SU-DHL-6 (cell line): Measurements from ENCODE around the gene FLYWCH1.

Experiments
- H2AFZ ChIP-seq: fragments of 200-600 bp; sonication (generic); 2 replicates; pipeline ENCODE4 v1.6.1; 2014; ENCODE audit warnings: low read depth, mild to moderate bottlenecking, moderate library complexity, mixed read lengths, antibody characterized with exemption, low read length; ENCODE audit not compliant: severe bottlenecking
- H3F3A ChIP-seq: fragments of 200-600 bp; shearing (Covaris generic); 2 replicates; pipeline ENCODE4 v1.6.0; 2016; ENCODE audit warnings: antibody characterized with exemption, mild to moderate bottlenecking; ENCODE audit not compliant: insufficient read depth
- H3K27ac ChIP-seq: fragments of 200-600 bp; sonication (generic); 2 replicates; pipeline ENCODE4 v1.5.1; 2016; ENCODE audit warnings: low read depth, mild to moderate bottlenecking, low read length, moderate library complexity, mixed read lengths
- H3K27me3 ChIP-seq: fragments of 200-600 bp; sonication (generic), shearing (Covaris generic); 2 replicates; pipeline ENCODE4 v1.6.0; 2014; ENCODE audit warnings: mild to moderate bottlenecking, low read length
- H3K36me3 ChIP-seq: fragments of 200-600 bp; sonication (generic); 2 replicates; pipeline ENCODE4 v1.6.1; 2014; ENCODE audit warnings: mild to moderate bottlenecking, low read length, mixed read lengths
- H3K4me2 ChIP-seq: fragments of 300-600, 200-600 bp; shearing (Covaris generic), sonication (generic); 2 replicates; pipeline ENCODE4 v1.6.0; 2014; ENCODE audit warnings: low read length, low read depth, mild to moderate bottlenecking; ENCODE audit not compliant: poor library complexity, severe bottlenecking
- H3K4me3 ChIP-seq: fragments of 200-600 bp; sonication (generic); 2 replicates; pipeline ENCODE4 v1.5.1; 2014; ENCODE audit warnings: antibody characterized with exemption, low read length, mild to moderate bottlenecking, mixed read lengths; ENCODE audit not compliant: insufficient read depth, poor library complexity, severe bottlenecking
- H3K79me2 ChIP-seq: fragments of 200-600 bp; sonication (generic); 2 replicates; pipeline ENCODE4 v1.6.1; 2014; ENCODE audit warnings: mild to moderate bottlenecking, low read length, moderate library complexity; ENCODE audit not compliant: insufficient read depth
- H3K9ac ChIP-seq: fragments of 200-600 bp; sonication (generic); 2 replicates; pipeline ENCODE4 v1.7.0; 2014; ENCODE audit warnings: mild to moderate bottlenecking, low read length
- H3K9me2 ChIP-seq: fragments of 200-600 bp; sonication (generic); replicated peaks from 2 replicates; pipeline ENCODE4 v1.6.1; 2014; ENCODE audit warnings: low read length; ENCODE audit not compliant: insufficient read depth
- H3K9me3 ChIP-seq: fragments of 200-600 bp; sonication (generic); 2 replicates; pipeline ENCODE4 v1.6.1; 2014; ENCODE audit warnings: low read length, mixed read lengths; ENCODE audit not compliant: insufficient read depth
- H4K20me1 ChIP-seq: fragments of 200-600 bp; sonication (generic); 2 replicates; pipeline ENCODE4 v1.6.1; 2014; ENCODE audit warnings: low read depth, mild to moderate bottlenecking, antibody characterized with exemption, low read length, moderate library complexity, mixed read lengths
- EZH2phosphoT487 ChIP-seq: fragments of 200-600 bp; sonication (generic), shearing (Covaris generic); conservative IDR thresholded peaks from 2 replicates; pipeline ENCODE4 v1.6.1; 2018; ENCODE audit warnings: mild to moderate bottlenecking, antibody characterized with exemption, low read length, moderate library complexity, mixed read lengths
- TF ChIP-seq, protein P1 (sequence below): fragments of 200-600 bp; sonication (generic); IDR thresholded peaks from one replicate; pipeline ENCODE4 v1.5.1; 2017; ENCODE audit warnings: antibody characterized with exemption, mild to moderate bottlenecking, low read length, moderate library complexity; ENCODE audit not compliant: insufficient read depth, poor library complexity, severe bottlenecking

FLYWCH1 gene

GRCh38 chr16:2991566-2992261 is 80.0 kb downstream of the FLYWCH1 start:
- Histone ChIP-seq H2AFZ (no peak overlapping the region), H3K4me2 (no peak overlapping the region), H3F3A (no peaks in the 10 kb centered on the region), H3K27ac (no peak overlapping the region), H4K20me1 (no peaks in the 10 kb centered on the region), H3K9me3 (no peaks in the 10 kb centered on the region), H3K79me2 (no peaks in the 10 kb centered on the region), H3K9me2 (no peaks in the 10 kb centered on the region), H3K9ac (no peak overlapping the region), H3K27me3 (no peaks in the 10 kb centered on the region), H3K4me3 (no peak overlapping the region), H3K36me3 (no peaks in the 10 kb centered on the region)
- TF ChIP-seq, protein P1, sequence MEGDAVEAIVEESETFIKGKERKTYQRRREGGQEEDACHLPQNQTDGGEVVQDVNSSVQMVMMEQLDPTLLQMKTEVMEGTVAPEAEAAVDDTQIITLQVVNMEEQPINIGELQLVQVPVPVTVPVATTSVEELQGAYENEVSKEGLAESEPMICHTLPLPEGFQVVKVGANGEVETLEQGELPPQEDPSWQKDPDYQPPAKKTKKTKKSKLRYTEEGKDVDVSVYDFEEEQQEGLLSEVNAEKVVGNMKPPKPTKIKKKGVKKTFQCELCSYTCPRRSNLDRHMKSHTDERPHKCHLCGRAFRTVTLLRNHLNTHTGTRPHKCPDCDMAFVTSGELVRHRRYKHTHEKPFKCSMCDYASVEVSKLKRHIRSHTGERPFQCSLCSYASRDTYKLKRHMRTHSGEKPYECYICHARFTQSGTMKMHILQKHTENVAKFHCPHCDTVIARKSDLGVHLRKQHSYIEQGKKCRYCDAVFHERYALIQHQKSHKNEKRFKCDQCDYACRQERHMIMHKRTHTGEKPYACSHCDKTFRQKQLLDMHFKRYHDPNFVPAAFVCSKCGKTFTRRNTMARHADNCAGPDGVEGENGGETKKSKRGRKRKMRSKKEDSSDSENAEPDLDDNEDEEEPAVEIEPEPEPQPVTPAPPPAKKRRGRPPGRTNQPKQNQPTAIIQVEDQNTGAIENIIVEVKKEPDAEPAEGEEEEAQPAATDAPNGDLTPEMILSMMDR: no peak
- no peak for TF ChIP-seq EZH2phosphoT487

- H3K9ac ChIP-seq: no peak overlapping the region
- H3F3A ChIP-seq: no peaks in the 10 kb centered on the region
- no peak for TF ChIP-seq EZH2phosphoT487
- TF ChIP-seq, protein P1: no peak
These were observed 80.8 kb downstream of the FLYWCH1 start for GRCh38 chr16:2992383-2993081.

GRCh38 chr16:2996298-2996697 is 84.6 kb downstream of the FLYWCH1 start:
- Histone ChIP-seq H3K4me2 (no peak overlapping the region), H3K36me3 (no peaks in the 10 kb centered on the region), H3F3A (no peaks in the 10 kb centered on the region), H3K27me3 (no peaks in the 10 kb centered on the region), H3K4me3 (no peak overlapping the region), H2AFZ (no peak overlapping the region), H3K9ac (no peak overlapping the region), H3K9me2 (no peaks in the 10 kb centered on the region), H3K79me2 (no peaks in the 10 kb centered on the region), H3K27ac (no peak overlapping the region), H4K20me1 (no peaks in the 10 kb centered on the region), H3K9me3 (no peaks in the 10 kb centered on the region)
- TF ChIP-seq, protein P1: no peak
- no peak for TF ChIP-seq EZH2phosphoT487

More at GRCh38 chr16:2992383-2993081, 80.8 kb downstream of the FLYWCH1 start:
- H3K4me3 ChIP-seq: no peak overlapping the region
- H3K27ac ChIP-seq: no peak overlapping the region
- H3K9me3 ChIP-seq: no peaks in the 10 kb centered on the region
- no peak overlapping the region for H2AFZ ChIP-seq
- no peaks in the 10 kb centered on the region for H3K36me3 ChIP-seq
- no peak overlapping the region for H3K4me2 ChIP-seq
- H4K20me1 ChIP-seq: no peaks in the 10 kb centered on the region
- H3K27me3 ChIP-seq: no peaks in the 10 kb centered on the region
- H3K79me2 ChIP-seq: no peaks in the 10 kb centered on the region
- H3K9me2 ChIP-seq: no peaks in the 10 kb centered on the region
